Stimulated activated naive CD8-positive, alpha-beta T cell treated with anti-CD3 and anti-CD28 coated beads, Interleukin-15, amount 100 ng/mL, for 72 hours (primary cell): ENCODE measurements around the gene NQO2.

ENCODE experiments used
- ATAC-seq: fragments of 150-1000 bp; cut with Tn5 transposase; 2 replicates; pipeline ENCODE4 v1.10.0; 2021; ENCODE audit warnings: mild to moderate bottlenecking, moderate library complexity
- DNase-seq, 2 donors: peaks; one replicate each; pipeline ENCODE4 v3.0.0; 2021 to 2022
- H3K27ac Mint-ChIP-seq, 2 donors: one replicate each; pipeline ENCODE4 v1.8.0; 2022; ENCODE audit warnings: mild to moderate bottlenecking in 2 of 2, mixed read lengths in 2 of 2, moderate library complexity in 2 of 2
- H3K27me3 Mint-ChIP-seq: one replicate; pipeline ENCODE4 v1.8.0; 2022; ENCODE audit warnings: mixed read lengths
- H3K4me1 Mint-ChIP-seq: one replicate; pipeline ENCODE4 v1.8.0; 2022; ENCODE audit warnings: mild to moderate bottlenecking, mixed read lengths
- H3K4me3 Mint-ChIP-seq, 2 donors: one replicate each; pipeline ENCODE4 v1.8.0; 2022; ENCODE audit warnings: mild to moderate bottlenecking in 2 of 2, mixed read lengths in 2 of 2, moderate library complexity in 1 of 2
- H3K9me3 Mint-ChIP-seq, 2 donors: one replicate each; pipeline ENCODE4 v1.8.0; 2022; ENCODE audit warnings: mixed read lengths in 2 of 2

NQO2 gene

GRCh38 chr6:2999618-3000557 lies at the start of gene NQO2:
NQO2 (plus strand) TSS chr6:2999894; CDS start chr6:3006553, 6,659 bp downstream.
- Mint-ChIP-seq H3K9me3 (no peaks in the 10 kb centered on the region), H3K4me3 (peak within 1 kb of the TSS; percentile 95 to 98), H3K4me1 (peaks cover 37% of the 10 kb centered on the region), H3K27ac (peak within 1 kb of the TSS; percentile 97 to 99), H3K27me3 (no peaks in the 10 kb centered on the region)
- peak; percentile 81 for ATAC-seq
- DNase-seq = peak; percentile 90 to 92

GRCh38 chr6:2950713-2951112 lies 49.0 kb upstream of the NQO2 start:
- ATAC-seq = no peak
- no peak overlapping the region for H3K27ac Mint-ChIP-seq
- peaks cover 22% of the 10 kb centered on the region for H3K4me1 Mint-ChIP-seq

GRCh38 chr6:2951728-2952127 lies 48.0 kb upstream of the NQO2 start:
- H3K4me3 Mint-ChIP-seq = peak overlapping the region in 1 of 2 donors; percentile 29
- H3K27me3 Mint-ChIP-seq = no peaks in the 10 kb centered on the region
- no peak for DNase-seq

More at GRCh38 chr6:2950713-2951112, 49.0 kb upstream of the NQO2 start:
- H3K27me3 Mint-ChIP-seq = no peaks in the 10 kb centered on the region
- DNase-seq = no peak
- no peaks in the 10 kb centered on the region for H3K9me3 Mint-ChIP-seq
- H3K4me3 Mint-ChIP-seq = no peak overlapping the region

GRCh38 chr6:2952557-2953095 lies 47.1 kb upstream of the NQO2 start:
- H3K27me3 Mint-ChIP-seq = no peaks in the 10 kb centered on the region
- H3K4me3 Mint-ChIP-seq = peak overlapping the region; percentile 56 to 63
- no peaks in the 10 kb centered on the region for H3K9me3 Mint-ChIP-seq
- peak; percentile 59 to 69 for DNase-seq
- peaks cover 19% of the 10 kb centered on the region for H3K4me1 Mint-ChIP-seq
- H3K27ac Mint-ChIP-seq = peak overlapping the region in 1 of 2 donors; percentile 39
- ATAC-seq = peak; percentile 91

More at GRCh38 chr6:2951728-2952127, 48.0 kb upstream of the NQO2 start:
- no peak overlapping the region for H3K27ac Mint-ChIP-seq
- no peaks in the 10 kb centered on the region for H3K9me3 Mint-ChIP-seq
- no peak for ATAC-seq
- H3K4me1 Mint-ChIP-seq = peaks cover 22% of the 10 kb centered on the region

GRCh38 chr6:2953098-2953497 lies 46.6 kb upstream of the NQO2 start:
- peaks cover 24% of the 10 kb centered on the region for H3K4me1 Mint-ChIP-seq
- no peak overlapping the region for H3K4me3 Mint-ChIP-seq
- no peak overlapping the region for H3K27ac Mint-ChIP-seq
- no peak for DNase-seq
- ATAC-seq = no peak
- no peaks in the 10 kb centered on the region for H3K9me3 Mint-ChIP-seq
- no peaks in the 10 kb centered on the region for H3K27me3 Mint-ChIP-seq

- Mint-ChIP-seq H3K27me3 (no peaks in the 10 kb centered on the region), H3K9me3 (no peaks in the 10 kb centered on the region), H3K4me1 (peaks cover 31% of the 10 kb centered on the region), H3K27ac (no peak overlapping the region), H3K4me3 (no peak overlapping the region)
- DNase-seq = no peak
- no peak for ATAC-seq
Measured at GRCh38 chr6:2956930-2957685, 42.6 kb upstream of the NQO2 start.

GRCh38 chr6:2957696-2958330 lies 41.9 kb upstream of the NQO2 start:
- H3K4me1 Mint-ChIP-seq = peaks cover 24% of the 10 kb centered on the region
- no peak for DNase-seq
- H3K4me3 Mint-ChIP-seq = peak overlapping the region in 1 of 2 donors; percentile 9
- H3K27ac Mint-ChIP-seq = no peak overlapping the region
- H3K9me3 Mint-ChIP-seq = no peaks in the 10 kb centered on the region
- H3K27me3 Mint-ChIP-seq = no peaks in the 10 kb centered on the region
- ATAC-seq = no peak

GRCh38 chr6:2958331-2958711 lies 41.4 kb upstream of the NQO2 start:
- Mint-ChIP-seq H3K27ac (peak overlapping the region in 1 of 2 donors; percentile 67), H3K27me3 (no peaks in the 10 kb centered on the region), H3K4me1 (peaks cover 22% of the 10 kb centered on the region), H3K4me3 (peak overlapping the region in 1 of 2 donors; percentile 9), H3K9me3 (no peaks in the 10 kb centered on the region)
- no peak for DNase-seq
- peak; percentile 65 for ATAC-seq

GRCh38 chr6:2958776-2959175 lies 40.9 kb upstream of the NQO2 start:
- H3K4me1 Mint-ChIP-seq = peaks cover 22% of the 10 kb centered on the region
- H3K9me3 Mint-ChIP-seq = no peaks in the 10 kb centered on the region
- peak overlapping the region in 1 of 2 donors; percentile 67 for H3K27ac Mint-ChIP-seq
- DNase-seq (no peak), ATAC-seq (no peak)
- H3K27me3 Mint-ChIP-seq = no peaks in the 10 kb centered on the region
- H3K4me3 Mint-ChIP-seq = peak overlapping the region in 1 of 2 donors; percentile 9

- ATAC-seq (no peak), DNase-seq (no peak)
- H3K27me3 Mint-ChIP-seq = no peaks in the 10 kb centered on the region
- no peak overlapping the region for H3K27ac Mint-ChIP-seq
- no peak overlapping the region for H3K4me3 Mint-ChIP-seq
- H3K9me3 Mint-ChIP-seq = no peaks in the 10 kb centered on the region
- H3K4me1 Mint-ChIP-seq = peaks cover 22% of the 10 kb centered on the region
Measured at GRCh38 chr6:2959909-2960719, 39.6 kb upstream of the NQO2 start.

GRCh38 chr6:2960935-2961334 lies 38.8 kb upstream of the NQO2 start:
- no peak overlapping the region for H3K27ac Mint-ChIP-seq
- ATAC-seq (no peak), DNase-seq (no peak)
- no peaks in the 10 kb centered on the region for H3K9me3 Mint-ChIP-seq
- no peaks in the 10 kb centered on the region for H3K27me3 Mint-ChIP-seq
- peaks cover 22% of the 10 kb centered on the region for H3K4me1 Mint-ChIP-seq
- no peak overlapping the region for H3K4me3 Mint-ChIP-seq

GRCh38 chr6:2961506-2961905 lies 38.2 kb upstream of the NQO2 start:
- Mint-ChIP-seq H3K27me3 (no peaks in the 10 kb centered on the region), H3K4me1 (peaks cover 22% of the 10 kb centered on the region), H3K4me3 (no peak overlapping the region), H3K27ac (no peak overlapping the region), H3K9me3 (no peaks in the 10 kb centered on the region)
- DNase-seq = no peak
- ATAC-seq = no peak

GRCh38 chr6:2962004-2962403 lies 37.7 kb upstream of the NQO2 start:
- Mint-ChIP-seq H3K27ac (no peak overlapping the region), H3K9me3 (no peaks in the 10 kb centered on the region), H3K27me3 (no peaks in the 10 kb centered on the region), H3K4me1 (peaks cover 24% of the 10 kb centered on the region), H3K4me3 (no peak overlapping the region)
- DNase-seq = no peak
- ATAC-seq = no peak

GRCh38 chr6:2962636-2963035 lies 37.1 kb upstream of the NQO2 start:
- Mint-ChIP-seq H3K4me3 (no peak overlapping the region), H3K27me3 (no peaks in the 10 kb centered on the region), H3K27ac (no peak overlapping the region), H3K9me3 (no peaks in the 10 kb centered on the region), H3K4me1 (peaks cover 28% of the 10 kb centered on the region)
- ATAC-seq (no peak), DNase-seq (no peak)

- no peak overlapping the region for H3K27ac Mint-ChIP-seq
- no peaks in the 10 kb centered on the region for H3K9me3 Mint-ChIP-seq
- H3K27me3 Mint-ChIP-seq = no peaks in the 10 kb centered on the region
- H3K4me3 Mint-ChIP-seq = no peak overlapping the region
- H3K4me1 Mint-ChIP-seq = peaks cover 17% of the 10 kb centered on the region
- DNase-seq = no peak
- no peak for ATAC-seq
Measured at GRCh38 chr6:2963756-2964155, 35.9 kb upstream of the NQO2 start.
